Neuron (in vitro differentiated cells): Measurements from ENCODE around the gene SLC39A13.

Source experiments
- H2AFZ ChIP-seq: one replicate; pipeline ENCODE4 v1.6.1; 2013; ENCODE audit warnings: low read depth, mild to moderate bottlenecking, inconsistent platforms, low read length, moderate library complexity
- H3K27me3 ChIP-seq: one replicate; pipeline ENCODE4 v1.6.1; 2013; ENCODE audit warnings: low read length; ENCODE audit not compliant: insufficient read depth
- H3K36me3 ChIP-seq: one replicate; pipeline ENCODE4 v1.6.1; 2013; ENCODE audit warnings: low read length; ENCODE audit not compliant: insufficient read depth
- H3K4me1 ChIP-seq: one replicate; pipeline ENCODE4 v1.6.1; 2013; ENCODE audit warnings: low read length; ENCODE audit not compliant: insufficient read depth
- H3K4me3 ChIP-seq: 2 replicates; pipeline ENCODE4 v1.5.1; 2013; ENCODE audit warnings: mild to moderate bottlenecking, low read length, moderate library complexity
- H3K9me3 ChIP-seq: one replicate; pipeline ENCODE4 v1.6.1; 2013; ENCODE audit warnings: low read length

Gene SLC39A13

GRCh38 chr11:47389577-47390421 is 18.6 kb upstream of the SLC39A13 start:
- Histone ChIP-seq H3K9me3 (no peaks in the 10 kb centered on the region), H3K4me1 (no peaks in the 10 kb centered on the region), H3K27me3 (no peaks in the 10 kb centered on the region), H2AFZ (no peak overlapping the region), H3K4me3 (no peak overlapping the region), H3K36me3 (no peaks in the 10 kb centered on the region)

- H2AFZ ChIP-seq: no peak overlapping the region
- no peaks in the 10 kb centered on the region for H3K4me1 ChIP-seq
- H3K9me3 ChIP-seq: no peaks in the 10 kb centered on the region
- H3K27me3 ChIP-seq: no peaks in the 10 kb centered on the region
- no peaks in the 10 kb centered on the region for H3K36me3 ChIP-seq
- H3K4me3 ChIP-seq: no peak overlapping the region
Observed at GRCh38 chr11:47390422-47390760, 18.0 kb upstream of the SLC39A13 start.

GRCh38 chr11:47391077-47391583 is 17.3 kb upstream of the SLC39A13 start:
- no peaks in the 10 kb centered on the region for H3K27me3 ChIP-seq
- H2AFZ ChIP-seq: no peak overlapping the region
- no peaks in the 10 kb centered on the region for H3K4me1 ChIP-seq
- H3K36me3 ChIP-seq: no peaks in the 10 kb centered on the region
- H3K4me3 ChIP-seq: no peak overlapping the region
- no peaks in the 10 kb centered on the region for H3K9me3 ChIP-seq

GRCh38 chr11:47391711-47392432 is 16.5 kb upstream of the SLC39A13 start:
- H3K4me3 ChIP-seq: no peak overlapping the region
- no peaks in the 10 kb centered on the region for H3K4me1 ChIP-seq
- H2AFZ ChIP-seq: no peak overlapping the region
- no peaks in the 10 kb centered on the region for H3K9me3 ChIP-seq
- no peaks in the 10 kb centered on the region for H3K36me3 ChIP-seq
- no peaks in the 10 kb centered on the region for H3K27me3 ChIP-seq

GRCh38 chr11:47392546-47393162 is 15.7 kb upstream of the SLC39A13 start:
- no peak overlapping the region for H3K4me3 ChIP-seq
- H3K9me3 ChIP-seq: no peaks in the 10 kb centered on the region
- no peak overlapping the region for H2AFZ ChIP-seq
- no peaks in the 10 kb centered on the region for H3K4me1 ChIP-seq
- no peaks in the 10 kb centered on the region for H3K36me3 ChIP-seq
- no peaks in the 10 kb centered on the region for H3K27me3 ChIP-seq

GRCh38 chr11:47393163-47394049 is 15.0 kb upstream of the SLC39A13 start:
- no peak overlapping the region for H2AFZ ChIP-seq
- H3K4me3 ChIP-seq: no peak overlapping the region
- no peaks in the 10 kb centered on the region for H3K36me3 ChIP-seq
- H3K4me1 ChIP-seq: no peaks in the 10 kb centered on the region
- no peaks in the 10 kb centered on the region for H3K27me3 ChIP-seq
- H3K9me3 ChIP-seq: no peaks in the 10 kb centered on the region

GRCh38 chr11:47394050-47394321 is 14.4 kb upstream of the SLC39A13 start:
- H3K27me3 ChIP-seq: no peaks in the 10 kb centered on the region
- H3K9me3 ChIP-seq: no peaks in the 10 kb centered on the region
- H3K36me3 ChIP-seq: no peaks in the 10 kb centered on the region
- H2AFZ ChIP-seq: no peak overlapping the region
- no peaks in the 10 kb centered on the region for H3K4me1 ChIP-seq
- no peak overlapping the region for H3K4me3 ChIP-seq

- Histone ChIP-seq H2AFZ (no peak overlapping the region), H3K36me3 (no peaks in the 10 kb centered on the region), H3K27me3 (no peaks in the 10 kb centered on the region), H3K9me3 (no peaks in the 10 kb centered on the region), H3K4me3 (no peak overlapping the region), H3K4me1 (peaks cover under 1% of the 10 kb centered on the region)
Observed at GRCh38 chr11:47394322-47395222, 13.8 kb upstream of the SLC39A13 start.

GRCh38 chr11:47395223-47396048 is 13.0 kb upstream of the SLC39A13 start:
- Histone ChIP-seq H3K27me3 (no peaks in the 10 kb centered on the region), H3K9me3 (no peaks in the 10 kb centered on the region), H3K4me3 (no peak overlapping the region), H3K4me1 (peaks cover 7% of the 10 kb centered on the region), H3K36me3 (no peaks in the 10 kb centered on the region), H2AFZ (no peak overlapping the region)

GRCh38 chr11:47396049-47396320 is 12.4 kb upstream of the SLC39A13 start:
- H3K4me1 ChIP-seq: peaks cover 11% of the 10 kb centered on the region
- no peaks in the 10 kb centered on the region for H3K9me3 ChIP-seq
- no peak overlapping the region for H3K4me3 ChIP-seq
- no peaks in the 10 kb centered on the region for H3K27me3 ChIP-seq
- no peaks in the 10 kb centered on the region for H3K36me3 ChIP-seq
- H2AFZ ChIP-seq: no peak overlapping the region

GRCh38 chr11:47398011-47398410 is 10.4 kb upstream of the SLC39A13 start:
- no peaks in the 10 kb centered on the region for H3K9me3 ChIP-seq
- no peaks in the 10 kb centered on the region for H3K27me3 ChIP-seq
- peaks cover 11% of the 10 kb centered on the region for H3K4me1 ChIP-seq
- no peak overlapping the region for H2AFZ ChIP-seq
- H3K4me3 ChIP-seq: no peak overlapping the region
- no peaks in the 10 kb centered on the region for H3K36me3 ChIP-seq
